HepG2 (cell line): ENCODE results near the gene MIB1. TPM values are rescaled to one million over a fixed set of nuclear protein-coding genes. Genes with fewer than 3 reads are reported as not detected.

Experiments used
- ATAC-seq: fragments of 200-7000 bp; cut with Tn5 transposase; 3 replicates; pipeline ENCODE4 v1.9.1; 2020; ENCODE audit warnings: mild to moderate bottlenecking, moderate library complexity
- BruUV-seq: library from RNA; stranded (reverse); fragments of 400-500 nt; replicated peaks from 2 replicates; lab custom pipeline; 2021; lab: Mats Ljungman, UMichigan
- CTCF ChIA-PET: fragments of 300-600 bp; formaldehyde crosslinking; extraction: SDS; loops from one replicate; lab custom pipeline; 2021; ENCODE audit warnings: low total read pairs, inconsistent platforms, low intra/inter-chr PET ratio; lab: Yijun Ruan, JAX
- POLR2A ChIA-PET: fragments of 350-600 bp; sonication (Branson Sonifier 250); formaldehyde crosslinking; loops from one replicate; lab custom pipeline; 2020; ENCODE audit warnings: antibody characterized with exemption, inconsistent platforms; lab: Yijun Ruan, JAX
- DNase-seq: peaks from one replicate; pipeline ENCODE4 v3.0.0-alpha.2; 2015; ENCODE audit warnings: low spot score
- FAIRE-seq: peaks from 3 replicates; lab custom pipeline; 2011; peaks lifted over from hg19 to GRCh38; lab: Jason Lieb, UNC
- H2AFZ ChIP-seq: one replicate; pipeline ENCODE4 v1.6.1; 2011; ENCODE audit warnings: low read length, inconsistent platforms
- H3K27ac ChIP-seq: fragments of 300-600 bp; 3 replicates; pipeline ENCODE4 v1.8.0; 2011; ENCODE audit warnings: mixed run types, mild to moderate bottlenecking, mixed read lengths, low read length, inconsistent platforms; ENCODE audit not compliant: insufficient read depth; ENCODE audit errors: extremely low read length
- H3K27me3 ChIP-seq, 2 experiments: fragments of 200-600 bp in 1 of 2; 2 replicates in 1 of 2; 3 replicates in 1 of 2; pipeline versions ENCODE4 v1.6.0 to v1.8.0; 2011; ENCODE audit warnings: low read length in 2 of 2, mild to moderate bottlenecking in 2 of 2, moderate library complexity in 2 of 2, inconsistent platforms in 1 of 2; ENCODE audit not compliant: insufficient read depth in 2 of 2, control insufficient read depth in 1 of 2
- H3K36me3 ChIP-seq, 2 experiments: fragments of 200-600 bp in 1 of 2; replicated peaks in 1 of 2; 2 replicates in 1 of 2; 3 replicates in 1 of 2; pipeline versions ENCODE4 v1.5.1 to v1.8.0; 2011; ENCODE audit warnings: low read length in 2 of 2, inconsistent platforms in 1 of 2; ENCODE audit not compliant: insufficient read depth in 2 of 2, control insufficient read depth in 1 of 2
- H3K4me1 ChIP-seq: 2 replicates; pipeline ENCODE4 v1.5.1; 2012; ENCODE audit warnings: low read length, inconsistent platforms; ENCODE audit not compliant: insufficient read depth
- H3K4me2 ChIP-seq: 2 replicates; pipeline ENCODE4 v1.6.0; 2011; ENCODE audit warnings: low read depth, low read length, inconsistent platforms
- H3K4me3 ChIP-seq, 3 experiments: fragments of 200-600 bp in 1 of 3; sonication (generic), shearing (Covaris generic) in 1 of 3; replicated peaks in 1 of 3; 2 replicates each; pipeline ENCODE4 v1.5.1; 2011 to 2016; ENCODE audit warnings: low read length in 3 of 3, inconsistent platforms in 2 of 3, low read depth in 2 of 3, mild to moderate bottlenecking in 2 of 3, control low read depth in 1 of 3, mixed read lengths in 1 of 3; ENCODE audit not compliant: insufficient read depth in 1 of 3
- H3K79me2 ChIP-seq: one replicate; pipeline ENCODE4 v1.6.1; 2011; ENCODE audit warnings: low read length, inconsistent platforms; ENCODE audit not compliant: insufficient read depth
- H3K9ac ChIP-seq: 2 replicates; pipeline ENCODE4 v1.6.0; 2011; ENCODE audit warnings: mild to moderate bottlenecking, low read depth, low read length, inconsistent platforms; ENCODE audit not compliant: insufficient read depth
- H3K9me3 ChIP-seq: 2 replicates; pipeline ENCODE4 v1.5.1; 2012; ENCODE audit warnings: mild to moderate bottlenecking, low read length
- H4K20me1 ChIP-seq: 2 replicates; pipeline ENCODE4 v1.6.0; 2011; ENCODE audit warnings: inconsistent platforms, mild to moderate bottlenecking, low read length, moderate library complexity; ENCODE audit not compliant: insufficient read depth
- DMAP1 ChIP-seq: IDR thresholded peaks from 2 replicates; pipeline ENCODE4 v1.6.1; 2016
- JDP2 ChIP-seq: sonication (generic); formaldehyde crosslinking; IDR thresholded peaks from 2 replicates; pipeline ENCODE4 v1.8.1; 2022; ENCODE audit warnings: missing genetic modification reagents, borderline replicate concordance
- SIX4 ChIP-seq: sonication (generic); formaldehyde crosslinking; IDR thresholded peaks from 2 replicates; pipeline ENCODE4 v1.4.0; 2020; ENCODE audit warnings: missing genetic modification reagents
- SRF ChIP-seq: IDR thresholded peaks from 2 replicates; pipeline ENCODE4 v1.6.1; 2011; ENCODE audit warnings: mild to moderate bottlenecking, low read depth, low read length, moderate library complexity
- SSRP1 ChIP-seq: IDR thresholded peaks from 2 replicates; pipeline ENCODE4 v1.6.1; 2016; ENCODE audit warnings: control low read depth
- THAP11 ChIP-seq: IDR thresholded peaks from 2 replicates; pipeline ENCODE4 v1.6.1; 2016; ENCODE audit warnings: missing biosample characterization, missing genetic modification reagents
- WGBS: methylation state at CpG from one replicate; pipeline ENCODE4 v1.1.6; 2017; ENCODE audit warnings: low lambda C conversion rate; 5-methylcytosine and 5-hydroxymethylcytosine counted together
- in situ Hi-C: cut with HindIII; loops from 2 replicates; pipeline ENCODE4 v1.10.0; 2017; ENCODE audit warnings: low pct_unique_long_range_greater_than_20kb; ENCODE audit not compliant: extremely low pct_ligation_motif_present
- intact Hi-C: fragments of 100-400 bp; cut with micrococcal nuclease; formaldehyde crosslinking; loops from one replicate; pipeline ENCODE4 v1.10.0; 2022; ENCODE audit not compliant: unreplicated experiment
- polyA plus RNA-seq, 8 experiments: library from polyadenylated mRNA; depleted of rRNA in 3 of 8; stranded (reverse) in 7 of 8; unstranded in 1 of 8; fragments of >200 nt; fragmentation: Illumina TruSeq in 4 of 8; extraction: Trizol in 4 of 8; gene quantifications; 2 replicates each; pipeline versions ENCODE4 v1.2.1 to v1.2.3, GENCODE V29; 2011 to 2016; ENCODE audit warnings: low read depth in 4 of 8, missing spikeins in 1 of 8, mixed read lengths in 1 of 8; ENCODE audit not compliant: insufficient read depth in 1 of 8
- total RNA-seq, 5 experiments: library from RNA; depleted of rRNA; stranded (reverse); fragments of >200 nt; fragmentation: Illumina TruSeq; extraction: Trizol; gene quantifications; 2 replicates each; pipeline ENCODE4 v1.2.3, GENCODE V29; 2016; ENCODE audit warnings: low read depth in 1 of 5
- TF ChIP-seq, protein P1 (sequence below): sonication (generic); formaldehyde crosslinking; IDR thresholded peaks from 2 replicates; pipeline ENCODE4 v1.5.0; 2020; ENCODE audit warnings: missing genetic modification reagents, mild to moderate bottlenecking, borderline replicate concordance
- TF ChIP-seq, protein P2 (sequence below): sonication (generic); formaldehyde crosslinking; conservative IDR thresholded peaks from 2 replicates; pipeline ENCODE4 v1.4.0; 2020; ENCODE audit warnings: missing genetic modification reagents
- TF ChIP-seq, protein P3 (sequence below): sonication (generic); formaldehyde crosslinking; IDR thresholded peaks from 2 replicates; pipeline ENCODE4 v1.9.0; 2021; ENCODE audit warnings: missing genetic modification reagents, mild to moderate bottlenecking, borderline replicate concordance

Gene MIB1
- total and polyA plus RNA-seq, 2 of the 13 experiments (the other 11 are each of a cell fraction or from before 2014, with no cell fraction given): 12.0 to 47.0 TPM

DNA sequence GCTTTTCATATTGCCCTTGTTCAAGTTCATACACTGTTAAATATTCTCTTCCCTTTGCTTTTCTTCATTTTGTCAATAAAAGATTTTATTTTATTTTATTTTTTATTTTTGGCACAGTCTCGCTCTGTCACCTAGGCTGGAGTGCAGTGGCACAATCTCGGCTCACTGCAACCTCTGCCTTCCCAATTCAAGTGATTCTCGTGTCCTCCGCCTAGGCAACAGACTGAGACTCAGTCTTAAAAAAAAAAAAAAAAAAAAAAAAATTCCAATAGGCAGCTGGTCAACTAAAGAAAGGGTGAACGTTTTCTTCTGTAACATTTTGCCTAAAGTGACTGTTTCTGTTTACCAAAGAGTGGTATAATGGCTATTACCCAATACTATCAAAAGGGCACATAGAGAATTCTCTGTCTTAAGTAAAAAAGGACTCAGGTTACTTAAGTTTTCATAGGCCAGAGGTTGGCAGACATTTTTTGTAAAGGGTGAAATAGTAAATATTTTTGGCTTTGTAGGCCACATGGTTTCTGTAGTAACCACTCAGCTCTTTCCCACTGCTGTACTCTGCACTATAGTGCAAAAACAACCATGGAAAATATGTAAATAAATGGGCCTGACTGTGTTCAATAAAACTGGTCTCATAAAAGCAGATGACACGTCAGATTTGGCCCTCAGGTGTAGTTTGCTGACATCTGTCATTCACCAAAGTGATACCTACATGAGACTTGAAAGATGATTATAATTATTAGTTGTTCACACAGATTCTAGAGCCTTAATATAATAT is 113.4 kb downstream of the MIB1 start:
- Histone ChIP-seq H3K27me3 (no peaks in the 10 kb centered on the region), H3K27ac (no peak overlapping the region), H3K9ac (no peak overlapping the region), H3K79me2 (no peaks in the 10 kb centered on the region), H3K9me3 (no peaks in the 10 kb centered on the region), H3K4me2 (no peak overlapping the region), H3K36me3 (peaks cover 1 to 31% of the 10 kb centered on the region in 2 experiments), H3K4me3 (no peak overlapping the region), H3K4me1 (no peaks in the 10 kb centered on the region), H4K20me1 (no peaks in the 10 kb centered on the region), H2AFZ (no peak overlapping the region)
- WGBS: 82% methylated on average over 6 of the region's 6 CpGs
- FAIRE-seq (no peak), ATAC-seq (no peak; the same call in 2 of the 3 replicates), DNase-seq (peak; percentile 8)
- no peak for TF ChIP-seq DMAP1
- TF ChIP-seq, protein P1, sequence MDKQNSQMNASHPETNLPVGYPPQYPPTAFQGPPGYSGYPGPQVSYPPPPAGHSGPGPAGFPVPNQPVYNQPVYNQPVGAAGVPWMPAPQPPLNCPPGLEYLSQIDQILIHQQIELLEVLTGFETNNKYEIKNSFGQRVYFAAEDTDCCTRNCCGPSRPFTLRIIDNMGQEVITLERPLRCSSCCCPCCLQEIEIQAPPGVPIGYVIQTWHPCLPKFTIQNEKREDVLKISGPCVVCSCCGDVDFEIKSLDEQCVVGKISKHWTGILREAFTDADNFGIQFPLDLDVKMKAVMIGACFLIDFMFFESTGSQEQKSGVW (CRISPR knock-in tag): no peak
- no peak for TF ChIP-seq JDP2
- no peak for TF ChIP-seq SRF
- no peak for TF ChIP-seq SSRP1 (CRISPR knock-in tag)
- TF ChIP-seq THAP11 (CRISPR knock-in tag): no peak
- TF ChIP-seq SIX4 (CRISPR knock-in tag): no peak
- TF ChIP-seq, protein P2, sequence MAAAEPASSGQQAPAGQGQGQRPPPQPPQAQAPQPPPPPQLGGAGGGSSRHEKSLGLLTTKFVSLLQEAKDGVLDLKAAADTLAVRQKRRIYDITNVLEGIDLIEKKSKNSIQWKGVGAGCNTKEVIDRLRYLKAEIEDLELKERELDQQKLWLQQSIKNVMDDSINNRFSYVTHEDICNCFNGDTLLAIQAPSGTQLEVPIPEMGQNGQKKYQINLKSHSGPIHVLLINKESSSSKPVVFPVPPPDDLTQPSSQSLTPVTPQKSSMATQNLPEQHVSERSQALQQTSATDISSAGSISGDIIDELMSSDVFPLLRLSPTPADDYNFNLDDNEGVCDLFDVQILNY (CRISPR knock-in tag): no peak
- TF ChIP-seq, protein P3, sequence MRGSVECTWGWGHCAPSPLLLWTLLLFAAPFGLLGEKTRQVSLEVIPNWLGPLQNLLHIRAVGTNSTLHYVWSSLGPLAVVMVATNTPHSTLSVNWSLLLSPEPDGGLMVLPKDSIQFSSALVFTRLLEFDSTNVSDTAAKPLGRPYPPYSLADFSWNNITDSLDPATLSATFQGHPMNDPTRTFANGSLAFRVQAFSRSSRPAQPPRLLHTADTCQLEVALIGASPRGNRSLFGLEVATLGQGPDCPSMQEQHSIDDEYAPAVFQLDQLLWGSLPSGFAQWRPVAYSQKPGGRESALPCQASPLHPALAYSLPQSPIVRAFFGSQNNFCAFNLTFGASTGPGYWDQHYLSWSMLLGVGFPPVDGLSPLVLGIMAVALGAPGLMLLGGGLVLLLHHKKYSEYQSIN (CRISPR knock-in tag): no peak
- no TSS peak for BruUV-seq
- ChIA-PET CTCF (no interaction called here), POLR2A (no interaction called here)
- in situ Hi-C loops: no loop called here
- intact Hi-C loops: no loop called here
